H1 (cell line): ENCODE data around the gene GH2. TPM values are rescaled to one million over a fixed set of nuclear protein-coding genes. Genes with fewer than 3 reads are reported as not detected.
"Not testable (repeated sequence)": the region's sequence is repeated elsewhere in the genome, so short reads cannot be mapped to it uniquely, and the experiment has no call there.

Experiments used
- CTCF ChIA-PET: fragments of 300-600 bp; sonication (Branson Sonifier 250); formaldehyde crosslinking; loops from one replicate; lab custom pipeline; 2021; ENCODE audit not compliant: partially characterized antibody; lab: Charles Lee
- POLR2A ChIA-PET: fragments of 300-600 bp; sonication (Branson Sonifier 250); formaldehyde crosslinking; loops from one replicate; lab custom pipeline; 2021; ENCODE audit warnings: inconsistent platforms; ENCODE audit not compliant: partially characterized antibody; lab: Charles Lee
- DNase-seq, 2 experiments: peaks; one replicate each; pipeline versions ENCODE4 v3.0.0 to v3.0.0-alpha.2; 2010 to 2022; ENCODE audit warnings: low spot score in 2 of 2, low read depth in 1 of 2, mixed read lengths in 1 of 2
- FAIRE-seq: peaks from 2 replicates; lab custom pipeline; 2011; peaks lifted over from hg19 to GRCh38; lab: Jason Lieb, UNC
- H2AFZ ChIP-seq: 2 replicates; pipeline ENCODE4 v1.8.1; 2012; ENCODE audit warnings: low read length, inconsistent platforms
- H2AK5ac ChIP-seq: 2 replicates; pipeline ENCODE4 v1.6.1; 2013; ENCODE audit warnings: low read depth, low read length
- H2BK120ac ChIP-seq: replicated peaks from 2 replicates; pipeline ENCODE3; 2013; ENCODE audit warnings: low read depth, low read length, inconsistent platforms
- H2BK12ac ChIP-seq: 2 replicates; pipeline ENCODE4 v1.6.1; 2013; ENCODE audit warnings: low read depth, low read length
- H2BK15ac ChIP-seq: 2 replicates; pipeline ENCODE4 v1.6.1; 2013; ENCODE audit warnings: low read length
- H2BK20ac ChIP-seq: 2 replicates; pipeline ENCODE4 v1.6.1; 2013; ENCODE audit warnings: low read length
- H2BK5ac ChIP-seq: 2 replicates; pipeline ENCODE4 v1.6.1; 2013; ENCODE audit warnings: low read depth, low read length
- H3K14ac ChIP-seq: 2 replicates; pipeline ENCODE4 v1.6.1; 2013; ENCODE audit warnings: inconsistent platforms; ENCODE audit not compliant: insufficient read length
- H3K18ac ChIP-seq: 2 replicates; pipeline ENCODE4 v1.6.1; 2013; ENCODE audit warnings: low read length; ENCODE audit errors: extremely low read depth
- H3K23ac ChIP-seq: 2 replicates; pipeline ENCODE4 v1.6.1; 2013; ENCODE audit warnings: inconsistent platforms; ENCODE audit not compliant: insufficient read length
- H3K23me2 ChIP-seq: 2 replicates; pipeline ENCODE4 v1.6.1; 2013; ENCODE audit warnings: low read depth, low read length
- H3K27ac ChIP-seq: 2 replicates; pipeline ENCODE4 v1.6.1; 2011; ENCODE audit warnings: low read depth, low read length, inconsistent platforms
- H3K27me3 ChIP-seq, 4 experiments: replicated peaks in 1 of 4; 1 replicate in 1 of 4; 2 replicates in 3 of 4; pipeline versions ENCODE4 v1.6.1 to v1.8.1; 2011 to 2013; ENCODE audit warnings: low read length in 3 of 4, mild to moderate bottlenecking in 3 of 4, inconsistent platforms in 2 of 4, mixed read lengths in 2 of 4, moderate library complexity in 1 of 4; ENCODE audit not compliant: control insufficient read depth in 3 of 4, insufficient read depth in 3 of 4; ENCODE audit errors: extremely low read depth in 1 of 4
- H3K36me3 ChIP-seq, 4 experiments: 2 replicates each; pipeline versions ENCODE4 v1.6.1 to v1.8.1; 2011 to 2013; ENCODE audit warnings: mild to moderate bottlenecking in 4 of 4, low read length in 3 of 4, moderate library complexity in 2 of 4, control low read depth in 1 of 4, inconsistent platforms in 1 of 4; ENCODE audit not compliant: insufficient read depth in 4 of 4, control insufficient read depth in 2 of 4
- H3K4ac ChIP-seq: replicated peaks from 2 replicates; pipeline ENCODE3; 2013; ENCODE audit warnings: low read length, low read depth, mixed read lengths, inconsistent platforms; ENCODE audit not compliant: insufficient read length
- H3K4me1 ChIP-seq, 4 experiments: replicated peaks in 1 of 4; 1 replicate in 1 of 4; 2 replicates in 3 of 4; pipeline versions ENCODE4 v1.6.1 to v1.8.1; 2011 to 2013; ENCODE audit warnings: low read length in 3 of 4, inconsistent platforms in 2 of 4, mixed read lengths in 1 of 4; ENCODE audit not compliant: insufficient read depth in 4 of 4, control insufficient read depth in 3 of 4
- H3K4me2 ChIP-seq, 2 experiments: 2 replicates each; pipeline versions ENCODE4 v1.6.1 to v1.8.1; 2011 to 2013; ENCODE audit warnings: low read depth in 2 of 2, low read length in 2 of 2, control low read depth in 1 of 2, inconsistent platforms in 1 of 2, mild to moderate bottlenecking in 1 of 2; ENCODE audit not compliant: insufficient read depth in 1 of 2
- H3K4me3 ChIP-seq, 4 experiments: fragments of 200-600, 300-600 bp in 1 of 4; sonication (generic), shearing (Covaris generic), sonication (Bioruptor Twin) in 1 of 4; 2 replicates each; pipeline versions ENCODE4 v1.5.1 to v1.8.1; 2011 to 2016; ENCODE audit warnings: low read length in 4 of 4, low read depth in 3 of 4, control low read depth in 2 of 4, inconsistent platforms in 2 of 4, mild to moderate bottlenecking in 2 of 4, mixed read lengths in 1 of 4, moderate library complexity in 1 of 4; ENCODE audit not compliant: insufficient read depth in 2 of 4; ENCODE audit errors: extremely low read depth in 1 of 4
- H3K56ac ChIP-seq: replicated peaks from 2 replicates; pipeline ENCODE3; 2013; ENCODE audit warnings: low read depth, mild to moderate bottlenecking, mixed read lengths, low read length, inconsistent platforms; ENCODE audit not compliant: insufficient read length
- H3K79me1 ChIP-seq: 2 replicates; pipeline ENCODE4 v1.6.1; 2013; ENCODE audit warnings: low read depth, low read length, control low read depth
- H3K79me2 ChIP-seq, 2 experiments: 2 replicates each; pipeline versions ENCODE4 v1.6.1 to v1.8.1; 2012 to 2013; ENCODE audit warnings: low read length in 2 of 2, mild to moderate bottlenecking in 2 of 2, inconsistent platforms in 1 of 2; ENCODE audit not compliant: insufficient read depth in 2 of 2, control insufficient read depth in 1 of 2
- H3K9ac ChIP-seq, 4 experiments: replicated peaks in 1 of 4; 1 replicate in 1 of 4; 2 replicates in 3 of 4; pipeline versions ENCODE4 v1.6.1 to v1.8.1; 2011 to 2013; ENCODE audit warnings: low read depth in 3 of 4, low read length in 3 of 4, control low read depth in 2 of 4, mild to moderate bottlenecking in 2 of 4, moderate library complexity in 2 of 4, inconsistent platforms in 1 of 4; ENCODE audit errors: extremely low read depth in 1 of 4
- H3K9me3 ChIP-seq, 2 experiments: 2 replicates each; pipeline versions ENCODE4 v1.6.1 to v1.8.1; 2012 to 2013; ENCODE audit warnings: mild to moderate bottlenecking in 2 of 2, moderate library complexity in 2 of 2, control low read depth in 1 of 2, inconsistent platforms in 1 of 2, low read depth in 1 of 2, low read length in 1 of 2, mixed read lengths in 1 of 2; ENCODE audit not compliant: insufficient read depth in 2 of 2
- H4K20me1 ChIP-seq, 2 experiments: replicated peaks in 1 of 2; 2 replicates each; pipeline versions ENCODE3 to v1.8.1; 2011 to 2013; ENCODE audit warnings: inconsistent platforms in 2 of 2, low read length in 2 of 2, mild to moderate bottlenecking in 1 of 2; ENCODE audit not compliant: insufficient read depth in 2 of 2, control insufficient read depth in 1 of 2
- H4K5ac ChIP-seq: 2 replicates; pipeline ENCODE4 v1.6.1; 2013; ENCODE audit warnings: low read length, low read depth, mixed read lengths, inconsistent platforms; ENCODE audit not compliant: insufficient read length
- H4K8ac ChIP-seq: 2 replicates; pipeline ENCODE4 v1.8.0; 2013; ENCODE audit warnings: mild to moderate bottlenecking, moderate library complexity, low read length, inconsistent platforms; ENCODE audit not compliant: insufficient read depth; ENCODE audit errors: extremely low read depth
- H4K91ac ChIP-seq: replicated peaks from 2 replicates; pipeline ENCODE3; 2013; ENCODE audit warnings: low read length, mixed read lengths, inconsistent platforms; ENCODE audit not compliant: insufficient read length
- WGBS, 2 experiments: shearing (Covaris generic) in 1 of 2; methylation state at CpG; one replicate each; pipeline versions ENCODE4 v1.1.6 to v1.1.7; 2013 to 2015; ENCODE audit warnings: low lambda C conversion rate in 2 of 2, mixed read lengths in 2 of 2, inconsistent platforms in 1 of 2, low coverage in 1 of 2, missing lambda C conversion rate in 1 of 2; ENCODE audit not compliant: insufficient replicate concordance in 2 of 2, insufficient coverage in 1 of 2, insufficient read length in 1 of 2; ENCODE audit errors: extremely low coverage in 1 of 2, missing lambda C conversion rate in 1 of 2; 5-methylcytosine and 5-hydroxymethylcytosine counted together
- polyA plus RNA-seq, 7 experiments: library from polyadenylated mRNA; depleted of rRNA in 3 of 7; stranded (reverse) in 5 of 7; unstranded in 2 of 7; fragments of >200 nt in 5 of 7; fragments of 200-250 nt in 2 of 7; gene quantifications; 1 replicate in 5 of 7; 2 replicates in 1 of 7; 4 replicates in 1 of 7; pipeline versions ENCODE4 v1.2.1 to v1.2.3, GENCODE V29; 2011 to 2013; ENCODE audit warnings: missing spikeins in 2 of 7, mixed read lengths in 2 of 7
- total RNA-seq: library from RNA; stranded (reverse); fragmentation: NEBNext Ultra II Directional; extraction: Animal tissue kit (Norgen Biotek cat#: 25700); gene quantifications from 2 replicates; pipeline ENCODE4 v1.2.1, GENCODE V29; 2021

GH2 gene
- total and polyA plus RNA-seq, 2 of the 8 experiments (the other 6 are each of a cell fraction or from before 2014, with no cell fraction given), result 0.60 to 1.5 TPM

GRCh38 chr17:63871646-63872365, 9.9 kb downstream of the GH2 start:
- H4K8ac ChIP-seq, H3K23me2 ChIP-seq, H2BK120ac ChIP-seq, POLR2A ChIA-PET, H2BK15ac ChIP-seq, DNase-seq, H3K27me3 ChIP-seq, H3K4ac ChIP-seq, H3K9ac ChIP-seq, H4K5ac ChIP-seq, H3K56ac ChIP-seq, H2BK12ac ChIP-seq, FAIRE-seq, H3K4me1 ChIP-seq, H2BK5ac ChIP-seq, H2AFZ ChIP-seq, H3K27ac ChIP-seq, H4K20me1 ChIP-seq, H3K79me2 ChIP-seq, H3K79me1 ChIP-seq, H3K4me3 ChIP-seq, H3K4me2 ChIP-seq, H2AK5ac ChIP-seq, H3K18ac ChIP-seq, H3K9me3 ChIP-seq, H3K36me3 ChIP-seq, H3K23ac ChIP-seq, H3K14ac ChIP-seq, H4K91ac ChIP-seq, H2BK20ac ChIP-seq: not testable (repeated sequence)
- CTCF ChIA-PET, result interaction anchor here (3.8 kb wide), 1 partner anchor 12 kb away, joined by 24 read pairs; no protein-coding TSS in a partner anchor
- 92% methylated on average over 11 of the region's 15 CpGs; no CpG with 5 or more reads in 1 of the 2 experiments for WGBS, 2 experiments

GRCh38 chr17:63870292-63870665, 11.5 kb downstream of the GH2 start:
- H3K27me3 ChIP-seq, H3K27ac ChIP-seq, H4K8ac ChIP-seq, H2BK5ac ChIP-seq, H4K20me1 ChIP-seq, H3K23ac ChIP-seq, H2BK15ac ChIP-seq, H2AK5ac ChIP-seq, H3K9me3 ChIP-seq, H3K14ac ChIP-seq, H3K79me1 ChIP-seq, H3K4ac ChIP-seq, H3K56ac ChIP-seq, DNase-seq, H4K91ac ChIP-seq, H2AFZ ChIP-seq, H3K36me3 ChIP-seq, FAIRE-seq, H3K79me2 ChIP-seq, H3K4me1 ChIP-seq, H3K4me3 ChIP-seq, H3K18ac ChIP-seq, H3K9ac ChIP-seq, H3K23me2 ChIP-seq, H3K4me2 ChIP-seq, H2BK12ac ChIP-seq, H2BK20ac ChIP-seq, H2BK120ac ChIP-seq, H4K5ac ChIP-seq: not testable (repeated sequence)
- WGBS, 2 experiments, result 88% methylated on average over 4 of the region's 4 CpGs; no CpG with 5 or more reads in 1 of the 2 experiments
- POLR2A ChIA-PET, result interaction anchor here (0.8 kb wide), 1 partner anchor 11 kb away, joined by 3 read pairs; no protein-coding TSS in a partner anchor
- CTCF ChIA-PET, result interaction anchor here (0.7 to 8.0 kb wide), 9 partner anchors 9 to 156 kb away, joined by 3 to 66 read pairs (median 4); partner anchors contain the start of gene GH2
